Liver (tissue), 9 donors: ENCODE measurements around the gene HAO2. TPM values are rescaled to one million over a fixed set of nuclear protein-coding genes. Genes with fewer than 3 reads are reported as not detected.
A peak's percentile ranks its signal among the peaks of the same experiment; 100 is the strongest.

Source experiments
- DNase-seq: peaks from one replicate; pipeline ENCODE4 v3.0.0-alpha.2; 2017; ENCODE audit warnings: low spot score
- H3K27ac ChIP-seq, 2 donors: one replicate each; pipeline ENCODE4 v1.7.0; 2013; ENCODE audit warnings: inconsistent platforms in 2 of 2, low read length in 2 of 2, control low read depth in 1 of 2, low read depth in 1 of 2, mild to moderate bottlenecking in 1 of 2
- H3K27me3 ChIP-seq, 4 donors: one replicate each; pipeline versions ENCODE4 v1.6.1 to v1.7.0; 2013; ENCODE audit warnings: low read length in 3 of 4, inconsistent platforms in 1 of 4, mild to moderate bottlenecking in 1 of 4, moderate library complexity in 1 of 4; ENCODE audit not compliant: control insufficient read depth in 4 of 4, insufficient read depth in 4 of 4
- H3K36me3 ChIP-seq, 4 donors: one replicate each; pipeline versions ENCODE4 v1.6.1 to v1.7.0; 2013; ENCODE audit warnings: low read length in 3 of 4, mild to moderate bottlenecking in 3 of 4, low read depth in 1 of 4, moderate library complexity in 1 of 4; ENCODE audit not compliant: control insufficient read depth in 4 of 4, insufficient read depth in 3 of 4
- H3K4me1 ChIP-seq, 4 donors: one replicate each; pipeline versions ENCODE4 v1.6.1 to v1.7.0; 2013; ENCODE audit warnings: low read length in 3 of 4, mild to moderate bottlenecking in 3 of 4, moderate library complexity in 1 of 4; ENCODE audit not compliant: control insufficient read depth in 4 of 4, insufficient read depth in 4 of 4
- H3K4me3 ChIP-seq, 3 donors: one replicate each; pipeline versions ENCODE4 v1.6.1 to v1.7.0; 2013; ENCODE audit warnings: low read length in 3 of 3, control low read depth in 1 of 3, low read depth in 1 of 3, mild to moderate bottlenecking in 1 of 3
- H3K9ac ChIP-seq, 2 donors: one replicate each; pipeline ENCODE4 v1.7.0; 2013; ENCODE audit warnings: low read length in 2 of 2, mild to moderate bottlenecking in 2 of 2, moderate library complexity in 2 of 2, control low read depth in 1 of 2, low read depth in 1 of 2
- H3K9me3 ChIP-seq, 4 donors: one replicate each; pipeline versions ENCODE4 v1.6.1 to v1.7.0; 2013; ENCODE audit warnings: low read length in 3 of 4; ENCODE audit not compliant: control insufficient read depth in 4 of 4
- ATF3 ChIP-seq: IDR thresholded peaks from 2 replicates; pipeline ENCODE4 v1.6.1; 2016; ENCODE audit warnings: antibody characterized with exemption
- CTCF ChIP-seq: fragments of 150-350 bp; IDR thresholded peaks from 2 replicates; pipeline ENCODE4 v1.5.1; 2017; ENCODE audit warnings: improper control_type of control experiment, low read depth, low read length; ENCODE audit not compliant: missing input control
- EGR1 ChIP-seq, 2 donors: IDR thresholded peaks; 2 replicates each; pipeline ENCODE4 v1.6.1; 2016 to 2018; ENCODE audit warnings: antibody characterized with exemption in 2 of 2, low read depth in 2 of 2
- FOXA1 ChIP-seq: IDR thresholded peaks from 2 replicates; pipeline ENCODE4 v1.6.1; 2016; ENCODE audit warnings: antibody characterized with exemption
- FOXA2 ChIP-seq: IDR thresholded peaks from 2 replicates; pipeline ENCODE4 v1.6.1; 2016; ENCODE audit warnings: antibody characterized with exemption
- HNF4A ChIP-seq, 2 donors: conservative IDR thresholded peaks; 2 replicates each; pipeline ENCODE4 v1.6.1; 2016; ENCODE audit warnings: antibody characterized with exemption in 2 of 2, mild to moderate bottlenecking in 2 of 2
- HNF4G ChIP-seq: IDR thresholded peaks from 2 replicates; pipeline ENCODE4 v1.6.1; 2016; ENCODE audit warnings: antibody characterized with exemption
- JUND ChIP-seq, 2 donors: IDR thresholded peaks; 2 replicates each; pipeline ENCODE4 v1.6.1; 2016; ENCODE audit warnings: antibody characterized with exemption in 2 of 2
- MAX ChIP-seq: IDR thresholded peaks from 2 replicates; pipeline ENCODE4 v1.6.1; 2016; ENCODE audit warnings: antibody characterized with exemption
- RAD21 ChIP-seq, 2 donors: IDR thresholded peaks; 2 replicates each; pipeline ENCODE4 v1.6.1; 2016; ENCODE audit warnings: antibody characterized with exemption in 2 of 2, mild to moderate bottlenecking in 2 of 2
- REST ChIP-seq: IDR thresholded peaks from 2 replicates; pipeline ENCODE4 v1.6.1; 2016; ENCODE audit warnings: antibody characterized with exemption, mild to moderate bottlenecking
- RXRA ChIP-seq, 2 donors: IDR thresholded peaks; 2 replicates each; pipeline ENCODE4 v1.6.1; 2017 to 2018; ENCODE audit warnings: antibody characterized with exemption in 2 of 2, mild to moderate bottlenecking in 1 of 2
- SP1 ChIP-seq: IDR thresholded peaks from 2 replicates; pipeline ENCODE4 v1.6.1; 2018; ENCODE audit warnings: antibody characterized with exemption, mild to moderate bottlenecking
- TAF1 ChIP-seq: conservative IDR thresholded peaks from 2 replicates; pipeline ENCODE4 v1.6.1; 2016; ENCODE audit warnings: antibody characterized with exemption, mild to moderate bottlenecking
- YY1 ChIP-seq: IDR thresholded peaks from 2 replicates; pipeline ENCODE4 v1.6.1; 2016; ENCODE audit warnings: antibody characterized with exemption, mild to moderate bottlenecking
- ZBTB33 ChIP-seq: IDR thresholded peaks from 2 replicates; pipeline ENCODE4 v1.6.1; 2016; ENCODE audit warnings: antibody characterized with exemption
- WGBS: extraction: QIAGEN DNeasy Blood & Tissue Kit; methylation state at CpG from one replicate; pipeline ENCODE4 v1.1.7; 2013; 5-methylcytosine and 5-hydroxymethylcytosine counted together
- polyA plus RNA-seq, 2 donors: library from polyadenylated mRNA; stranded (reverse) in 1 of 2; unstranded in 1 of 2; fragments of 200-250 nt in 1 of 2; fragments of >200 nt in 1 of 2; fragmentation: Nextera tagmentation in 1 of 2; extraction: Ambion mirVana in 1 of 2; gene quantifications; one replicate each; pipeline versions ENCODE4 v1.2.1 to v1.2.3, GENCODE V29; 2013 to 2015
- total RNA-seq, 2 donors: library from RNA; depleted of rRNA; stranded (reverse); fragments of >200 nt; gene quantifications; one replicate each; pipeline ENCODE4 v1.2.3, GENCODE V29; 2014
- donor health status: healthy.
- donor health status: healthy.
- donor health status: healthy.
- donor health status: healthy.
- donor health status: healthy.

HAO2 gene
- total and polyA plus RNA-seq, 4 donors = 8.2 to 377 (median 150) TPM

GRCh38 chr1:119338004-119338403 is 30.6 kb upstream of the HAO2 start:
- Histone ChIP-seq H3K9ac (no peak overlapping the region), H3K9me3 (no peaks in the 10 kb centered on the region), H3K36me3 (no peaks in the 10 kb centered on the region), H3K4me1 (peaks cover 9 to 49% (median 42%) of the 10 kb centered on the region in 4 donors), H3K27me3 (no peaks in the 10 kb centered on the region), H3K27ac (no peak overlapping the region), H3K4me3 (no peak overlapping the region)
- no peak for DNase-seq
- 50% methylated on average over 2 of the region's 2 CpGs for WGBS
- no peak for TF ChIP-seq FOXA1
- TF ChIP-seq RXRA (IDR thresholded peaks at IDR 0.05) = no peak
- TF ChIP-seq MAX = no peak
- no peak for TF ChIP-seq RAD21 (IDR thresholded peaks at IDR 0.05)
- TF ChIP-seq EGR1 (IDR thresholded peaks at IDR 0.05; ENCODE audit: low read depth in 2 of 2) = no peak
- TF ChIP-seq HNF4G = no peak
- TF ChIP-seq JUND (IDR thresholded peaks at IDR 0.05) = no peak
- no peak for TF ChIP-seq YY1
- no peak for TF ChIP-seq FOXA2
- TF ChIP-seq SP1 = no peak
- no peak for TF ChIP-seq HNF4A (conservative IDR thresholded peaks at IDR 0.05)
- TF ChIP-seq TAF1 = no peak
- no peak for TF ChIP-seq CTCF

GRCh38 chr1:119338757-119339156 is 29.8 kb upstream of the HAO2 start:
- Histone ChIP-seq H3K27ac (peak overlapping the region in 1 of 2 donors; percentile 46), H3K36me3 (no peaks in the 10 kb centered on the region), H3K9ac (no peak overlapping the region), H3K27me3 (no peaks in the 10 kb centered on the region), H3K9me3 (no peaks in the 10 kb centered on the region), H3K4me1 (peaks cover 9 to 50% (median 44%) of the 10 kb centered on the region in 4 donors), H3K4me3 (no peak overlapping the region)
- TF ChIP-seq FOXA1 (no peak), RXRA (IDR thresholded peaks at IDR 0.05) (peak; percentile 76 to 81), HNF4A (conservative IDR thresholded peaks at IDR 0.05) (peak; percentile 56 to 67), SP1 (peak; percentile 46), ATF3 (no peak)
- no peak for DNase-seq
- 44% methylated on average over 3 of the region's 3 CpGs for WGBS

GRCh38 chr1:119340861-119341261 is 27.7 kb upstream of the HAO2 start:
- no peaks in the 10 kb centered on the region for H3K9me3 ChIP-seq
- peak overlapping the region; percentile 63 to 79 for H3K27ac ChIP-seq
- no peak for DNase-seq
- H3K4me1 ChIP-seq = peaks cover 9 to 65% (median 55%) of the 10 kb centered on the region in 4 donors
- H3K9ac ChIP-seq = peak overlapping the region in 1 of 2 donors; percentile 44
- H3K4me3 ChIP-seq = no peak overlapping the region
- H3K36me3 ChIP-seq = peaks cover 0 to 2% (median 0%) of the 10 kb centered on the region in 4 donors
- no peaks in the 10 kb centered on the region for H3K27me3 ChIP-seq
- TF ChIP-seq JUND (IDR thresholded peaks at IDR 0.05) (no peak), ZBTB33 (no peak), HNF4G (no peak), ATF3 (no peak), RXRA (IDR thresholded peaks at IDR 0.05) (no peak), FOXA1 (no peak), FOXA2 (no peak), REST (no peak), EGR1 (IDR thresholded peaks at IDR 0.05; ENCODE audit: low read depth in 2 of 2) (no peak), HNF4A (conservative IDR thresholded peaks at IDR 0.05) (no peak), TAF1 (no peak), MAX (no peak), SP1 (no peak), RAD21 (IDR thresholded peaks at IDR 0.05) (no peak), YY1 (no peak)
